Measurements from ENCODE around the gene IFIT1B.
"Not testable (repeated sequence)": the region's sequence is repeated elsewhere in the genome, so short reads cannot be mapped to it uniquely, and the experiment has no call there.

Gene IFIT1B

DNA sequence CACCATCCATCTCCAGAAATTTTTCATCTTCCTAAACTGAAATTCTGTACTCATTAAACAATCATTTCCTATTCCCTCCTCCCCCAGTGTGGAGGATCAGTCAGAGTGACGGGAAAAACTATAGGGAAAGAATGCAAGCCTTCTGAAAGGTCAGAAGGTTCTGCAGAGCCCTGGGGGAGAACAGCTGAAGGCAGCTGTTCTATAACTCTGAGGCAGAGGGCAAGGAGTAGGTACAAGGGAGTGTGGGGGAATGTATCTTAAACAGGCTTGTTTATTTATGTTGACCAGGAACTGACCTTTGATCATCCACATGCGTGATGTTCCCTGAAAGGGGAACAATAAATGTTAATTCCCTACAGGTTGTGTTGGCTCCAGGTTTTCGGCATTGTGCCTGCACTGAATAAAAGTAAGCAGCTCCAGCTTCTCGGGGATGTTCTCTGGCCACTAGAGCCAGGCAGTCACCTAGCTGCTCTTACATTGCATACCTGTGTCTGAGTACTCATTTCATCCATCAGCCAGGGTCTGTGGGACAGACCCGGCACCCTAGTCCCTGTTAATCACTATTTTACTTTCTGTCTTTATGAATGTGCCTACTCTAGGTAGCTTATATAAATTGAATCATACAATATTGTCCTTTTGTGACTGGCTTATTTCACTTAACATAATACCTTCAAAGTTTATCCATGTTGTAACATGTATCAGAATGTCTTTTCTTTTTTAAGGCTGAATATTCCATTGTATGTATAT is 20.3 kb downstream of the IFIT1B start:
- no peaks in the 10 kb centered on the region for H4K20me1 ChIP-seq (ENCODE audit: insufficient read depth, low read length)
- no peak overlapping the region for H3K9ac ChIP-seq (ENCODE audit: low read length)
- no peak overlapping the region for H2AFZ ChIP-seq (ENCODE audit: low read depth, low read length)
- no peaks in the 10 kb centered on the region for H3K9me3 ChIP-seq (ENCODE audit: insufficient read depth, low read length)
- H3K4me3 ChIP-seq (ENCODE audit: low read length): no peak overlapping the region
- TF ChIP-seq EZH2phosphoT487 (IDR thresholded peaks at IDR 0.05; ENCODE audit: low read depth): no peak
- no peak for TF ChIP-seq CTCF (IDR thresholded peaks at IDR 0.05; ENCODE audit: low read depth, low read length)
- no peak overlapping the region for H3K4me2 ChIP-seq (ENCODE audit: low read length)
- no peaks in the 10 kb centered on the region for H3K79me2 ChIP-seq (ENCODE audit: low read length)
- H3K4me1 ChIP-seq (ENCODE audit: low read length): no peaks in the 10 kb centered on the region
- H3K27ac ChIP-seq (ENCODE audit: low read length): no peak overlapping the region
- H3K36me3 ChIP-seq (replicated peaks; ENCODE audit: low read depth, low read length): no peaks in the 10 kb centered on the region
- no peaks in the 10 kb centered on the region for H3K27me3 ChIP-seq (ENCODE audit: low read depth, low read length)

DNA sequence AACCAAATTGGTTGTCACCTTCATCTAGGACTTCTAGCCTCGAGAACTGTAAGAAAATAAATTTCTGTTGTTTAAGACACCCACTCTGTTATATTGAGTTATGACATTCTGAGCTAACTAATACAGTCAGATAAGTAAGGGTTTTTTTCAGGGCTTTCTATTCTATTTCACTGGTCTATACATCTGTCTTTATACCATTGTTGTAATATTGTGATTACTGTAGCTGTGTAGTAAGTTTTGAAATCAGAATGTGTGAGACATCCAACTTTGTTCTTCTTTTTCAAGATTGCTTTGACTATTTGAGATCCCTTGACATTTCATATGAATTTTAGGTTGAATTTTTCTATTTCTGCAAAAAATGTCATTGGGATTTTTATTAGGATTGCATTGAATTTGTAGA is 22.1 kb downstream of the IFIT1B start:
- TF ChIP-seq EZH2phosphoT487 (IDR thresholded peaks at IDR 0.05; ENCODE audit: low read depth) (no peak), CTCF (IDR thresholded peaks at IDR 0.05; ENCODE audit: low read depth, low read length) (no peak)
- H3K4me1 ChIP-seq (ENCODE audit: low read length): no peaks in the 10 kb centered on the region
- H3K27ac ChIP-seq (ENCODE audit: low read length): no peak overlapping the region
- H3K4me2 ChIP-seq (ENCODE audit: low read length): no peak overlapping the region
- no peak overlapping the region for H3K4me3 ChIP-seq (ENCODE audit: low read length)
- H4K20me1 ChIP-seq (ENCODE audit: insufficient read depth, low read length): no peaks in the 10 kb centered on the region
- H3K79me2 ChIP-seq (ENCODE audit: low read length): no peaks in the 10 kb centered on the region
- no peaks in the 10 kb centered on the region for H3K9me3 ChIP-seq (ENCODE audit: insufficient read depth, low read length)
- H2AFZ ChIP-seq (ENCODE audit: low read depth, low read length): no peak overlapping the region
- H3K9ac ChIP-seq (ENCODE audit: low read length): no peak overlapping the region
- no peaks in the 10 kb centered on the region for H3K36me3 ChIP-seq (replicated peaks; ENCODE audit: low read depth, low read length)
- no peaks in the 10 kb centered on the region for H3K27me3 ChIP-seq (ENCODE audit: low read depth, low read length)

DNA sequence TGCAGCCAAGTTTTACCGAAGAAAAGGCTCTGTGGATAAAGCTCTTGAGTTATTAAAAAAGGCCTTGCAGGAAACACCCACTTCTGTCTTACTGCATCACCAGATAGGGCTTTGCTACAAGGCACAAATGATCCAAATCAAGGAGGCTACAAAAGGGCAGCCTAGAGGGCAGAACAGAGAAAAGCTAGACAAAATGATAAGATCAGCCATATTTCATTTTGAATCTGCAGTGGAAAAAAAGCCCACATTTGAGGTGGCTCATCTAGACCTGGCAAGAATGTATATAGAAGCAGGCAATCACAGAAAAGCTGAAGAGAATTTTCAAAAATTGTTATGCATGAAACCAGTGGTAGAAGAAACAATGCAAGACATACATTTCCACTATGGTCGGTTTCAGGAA is 25.2 kb downstream of the IFIT1B start:
- H3K9ac ChIP-seq (ENCODE audit: low read length): no peak overlapping the region
- no peaks in the 10 kb centered on the region for H3K36me3 ChIP-seq (replicated peaks; ENCODE audit: low read depth, low read length)
- H3K27ac ChIP-seq (ENCODE audit: low read length): no peak overlapping the region
- no peaks in the 10 kb centered on the region for H3K4me1 ChIP-seq (ENCODE audit: low read length)
- H2AFZ ChIP-seq (ENCODE audit: low read depth, low read length): no peak overlapping the region
- no peak for TF ChIP-seq EZH2phosphoT487 (IDR thresholded peaks at IDR 0.05; ENCODE audit: low read depth)
- no peak for TF ChIP-seq CTCF (IDR thresholded peaks at IDR 0.05; ENCODE audit: low read depth, low read length)
- H4K20me1 ChIP-seq (ENCODE audit: insufficient read depth, low read length): no peaks in the 10 kb centered on the region
- H3K27me3 ChIP-seq (ENCODE audit: low read depth, low read length): no peaks in the 10 kb centered on the region
- no peak overlapping the region for H3K4me2 ChIP-seq (ENCODE audit: low read length)
- no peaks in the 10 kb centered on the region for H3K79me2 ChIP-seq (ENCODE audit: low read length)
- H3K4me3 ChIP-seq (ENCODE audit: low read length): no peak overlapping the region
- H3K9me3 ChIP-seq (ENCODE audit: insufficient read depth, low read length): no peaks in the 10 kb centered on the region

DNA sequence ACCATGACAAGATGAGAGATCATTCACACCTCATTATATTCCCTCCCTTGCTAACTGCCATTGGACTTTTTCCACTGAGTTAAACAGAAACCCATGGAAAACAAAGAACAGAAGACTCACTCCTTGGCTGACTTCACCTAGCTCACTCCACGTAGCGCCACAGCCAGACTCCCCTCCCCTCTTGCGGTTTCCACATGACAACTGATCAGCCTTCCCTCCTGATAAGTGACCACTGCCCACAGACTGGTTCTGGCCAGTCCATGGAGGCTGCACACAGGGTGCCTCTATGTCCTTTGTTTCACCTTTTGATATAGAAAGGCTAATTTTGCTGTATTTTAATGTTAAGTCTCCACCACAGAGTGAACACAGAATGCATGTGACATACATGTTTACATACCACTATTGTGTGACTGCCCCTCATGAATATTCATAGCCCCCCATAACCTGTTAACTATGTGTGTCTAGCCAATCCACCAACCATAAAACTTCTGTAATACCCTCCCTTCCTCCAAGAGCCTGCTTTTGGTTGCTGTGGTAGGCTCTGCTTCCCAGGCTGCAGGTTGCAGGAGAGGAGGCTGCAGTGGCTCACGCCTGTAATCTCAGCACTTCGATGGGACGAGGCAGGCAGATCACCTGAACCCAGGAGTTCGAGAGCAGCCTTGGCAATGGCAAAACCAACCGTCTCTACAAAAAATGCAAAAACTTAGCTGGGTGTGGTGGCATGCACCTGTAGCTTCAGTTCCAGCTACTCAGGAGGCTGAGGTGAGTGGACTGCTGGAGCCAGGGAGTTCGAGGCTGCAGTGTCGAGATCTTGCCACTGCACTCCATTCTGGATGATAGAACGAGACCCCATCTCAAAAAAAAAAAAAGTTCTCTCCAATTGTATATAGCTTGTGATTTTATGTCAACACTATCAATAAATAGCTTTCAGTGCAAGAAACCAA is 26.5 kb downstream of the IFIT1B start:
- H3K4me3 ChIP-seq (ENCODE audit: low read length): no peak overlapping the region
- no peaks in the 10 kb centered on the region for H3K9me3 ChIP-seq (ENCODE audit: insufficient read depth, low read length)
- no peaks in the 10 kb centered on the region for H4K20me1 ChIP-seq (ENCODE audit: insufficient read depth, low read length)
- TF ChIP-seq CTCF (IDR thresholded peaks at IDR 0.05; ENCODE audit: low read depth, low read length) (no peak), EZH2phosphoT487 (IDR thresholded peaks at IDR 0.05; ENCODE audit: low read depth) (no peak)
- no peaks in the 10 kb centered on the region for H3K27me3 ChIP-seq (ENCODE audit: low read depth, low read length)
- no peaks in the 10 kb centered on the region for H3K4me1 ChIP-seq (ENCODE audit: low read length)
- no peaks in the 10 kb centered on the region for H3K79me2 ChIP-seq (ENCODE audit: low read length)
- H3K9ac ChIP-seq (ENCODE audit: low read length): no peak overlapping the region
- H3K4me2 ChIP-seq (ENCODE audit: low read length): no peak overlapping the region
- no peaks in the 10 kb centered on the region for H3K36me3 ChIP-seq (replicated peaks; ENCODE audit: low read depth, low read length)
- no peak overlapping the region for H2AFZ ChIP-seq (ENCODE audit: low read depth, low read length)
- no peak overlapping the region for H3K27ac ChIP-seq (ENCODE audit: low read length)

DNA sequence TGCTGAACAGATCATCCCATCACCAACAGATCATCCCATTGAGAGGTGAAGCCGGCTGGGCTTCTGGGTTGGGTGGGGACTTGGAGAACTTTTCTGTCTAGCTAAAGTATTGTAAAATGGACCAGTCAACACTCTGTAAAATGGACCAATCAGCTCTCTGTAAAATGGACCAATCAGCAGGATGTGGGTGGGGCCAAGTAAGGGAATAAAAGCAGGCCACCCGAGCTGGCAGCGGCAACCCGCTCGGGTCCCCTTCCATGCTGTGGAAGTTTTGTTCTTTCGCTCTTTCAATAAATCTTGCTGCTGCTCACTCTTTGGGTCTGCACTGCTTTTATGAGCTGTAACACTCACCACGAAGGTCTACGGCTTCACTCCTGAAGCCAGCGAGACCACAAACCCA is 28.3 kb downstream of the IFIT1B start:
- H3K9me3 ChIP-seq (ENCODE audit: insufficient read depth, low read length); H4K20me1 ChIP-seq (ENCODE audit: insufficient read depth, low read length); H3K4me2 ChIP-seq (ENCODE audit: low read length); H3K9ac ChIP-seq (ENCODE audit: low read length); H3K27me3 ChIP-seq (ENCODE audit: low read depth, low read length); H3K36me3 ChIP-seq (replicated peaks; ENCODE audit: low read depth, low read length); H3K4me3 ChIP-seq (ENCODE audit: low read length); H2AFZ ChIP-seq (ENCODE audit: low read depth, low read length); H3K27ac ChIP-seq (ENCODE audit: low read length); H3K4me1 ChIP-seq (ENCODE audit: low read length); H3K79me2 ChIP-seq (ENCODE audit: low read length): not testable (repeated sequence)

- not testable (repeated sequence) for H3K79me2 ChIP-seq (ENCODE audit: low read length); H3K4me1 ChIP-seq (ENCODE audit: low read length); H3K4me2 ChIP-seq (ENCODE audit: low read length); H3K27me3 ChIP-seq (ENCODE audit: low read depth, low read length); H3K9ac ChIP-seq (ENCODE audit: low read length); H3K36me3 ChIP-seq (replicated peaks; ENCODE audit: low read depth, low read length); H2AFZ ChIP-seq (ENCODE audit: low read depth, low read length); H3K9me3 ChIP-seq (ENCODE audit: insufficient read depth, low read length); H4K20me1 ChIP-seq (ENCODE audit: insufficient read depth, low read length); H3K4me3 ChIP-seq (ENCODE audit: low read length); H3K27ac ChIP-seq (ENCODE audit: low read length)
Measured at GRCh38 chr10:89407792-89408191, 29.9 kb downstream of the IFIT1B start.
